ENCODE results near the gene OR6M1. TPM values are rescaled to one million over a fixed set of nuclear protein-coding genes. Genes with fewer than 3 reads are reported as not detected.
A peak's percentile ranks its signal among the peaks of the same experiment; 100 is the strongest.

The OR6M1 gene
- total RNA-seq, 2 donors from 2014 or later: not detected

GRCh38 chr11:123765601-123766000 is 40.5 kb downstream of the OR6M1 start:
- DNase-seq (ENCODE audit: low spot score) (no peak), ATAC-seq (no peak)
- H3K27ac Mint-ChIP-seq: no peak overlapping the region
- H3K4me1 Mint-ChIP-seq (ENCODE audit: low read depth in 2 of 2): no peaks in the 10 kb centered on the region
- H3K27me3 Mint-ChIP-seq: peaks cover 10 to 42% of the 10 kb centered on the region in 2 donors
- H3K9me3 Mint-ChIP-seq: peaks cover 6% of the 10 kb centered on the region
- H3K4me3 Mint-ChIP-seq: no peak overlapping the region
- peaks cover 14% of the 10 kb centered on the region for H3K36me3 Mint-ChIP-seq

GRCh38 chr11:123762422-123762821 is 43.7 kb downstream of the OR6M1 start:
- no peak overlapping the region for H3K27ac Mint-ChIP-seq
- peaks cover 8 to 39% of the 10 kb centered on the region in 2 donors for H3K27me3 Mint-ChIP-seq
- H3K9me3 Mint-ChIP-seq: peaks cover 6% of the 10 kb centered on the region
- DNase-seq (ENCODE audit: low spot score) (no peak), ATAC-seq (no peak)
- no peaks in the 10 kb centered on the region for H3K4me1 Mint-ChIP-seq (ENCODE audit: low read depth in 2 of 2)
- H3K36me3 Mint-ChIP-seq: peaks cover 14% of the 10 kb centered on the region
- no peak overlapping the region for H3K4me3 Mint-ChIP-seq

GRCh38 chr11:123760894-123761293 is 45.3 kb downstream of the OR6M1 start:
- Mint-ChIP-seq H3K4me3 (no peak overlapping the region), H3K4me1 (ENCODE audit: low read depth in 2 of 2) (no peaks in the 10 kb centered on the region), H3K9me3 (peaks cover 6% of the 10 kb centered on the region), H3K36me3 (peaks cover 14% of the 10 kb centered on the region), H3K27ac (no peak overlapping the region), H3K27me3 (peaks cover 10 to 41% of the 10 kb centered on the region in 2 donors)
- DNase-seq (ENCODE audit: low spot score): no peak
- ATAC-seq: peak in 1 of 2 donors; percentile 51

- Mint-ChIP-seq H3K9me3 (peaks cover 6% of the 10 kb centered on the region), H3K4me1 (ENCODE audit: low read depth in 2 of 2) (no peaks in the 10 kb centered on the region), H3K27ac (no peak overlapping the region), H3K36me3 (peaks cover 11% of the 10 kb centered on the region), H3K4me3 (no peak overlapping the region), H3K27me3 (peaks cover 15 to 51% of the 10 kb centered on the region in 2 donors)
- DNase-seq (ENCODE audit: low spot score) (no peak), ATAC-seq (no peak)
Observed at GRCh38 chr11:123757976-123758375, 48.2 kb downstream of the OR6M1 start.

- H3K4me1 Mint-ChIP-seq (ENCODE audit: low read depth in 2 of 2): no peaks in the 10 kb centered on the region
Observed at GRCh38 chr11:123755813-123756212, 50.3 kb downstream of the OR6M1 start.

More at GRCh38 chr11:123755813-123756212, 50.3 kb downstream of the OR6M1 start:
- Mint-ChIP-seq H3K27ac (no peak overlapping the region), H3K9me3 (no peaks in the 10 kb centered on the region), H3K27me3 (peaks cover 28 to 64% of the 10 kb centered on the region in 2 donors), H3K36me3 (no peaks in the 10 kb centered on the region), H3K4me3 (no peak overlapping the region)
- DNase-seq (ENCODE audit: low spot score) (no peak), ATAC-seq (no peak)

Other genes with a start within 250 kb of the OR6M1 start
- gene SCN3B, start 151.7 kb downstream of the OR6M1 start, total RNA-seq: not detected
- gene ZNF202, start 64.7 kb downstream of the OR6M1 start, total RNA-seq: 10 to 100 TPM; 12.7 to 23.5 TPM
- not detected for gene OR6X1, start 51.8 kb downstream of the OR6M1 start, total RNA-seq
- not detected for gene TMEM225, start 79.3 kb upstream of the OR6M1 start, total RNA-seq
- gene OR8D4, start 95.8 kb upstream of the OR6M1 start, total RNA-seq: not detected
- gene OR4D5, start 133.3 kb upstream of the OR6M1 start, total RNA-seq: not detected
- not detected for gene OR6T1, start 137.5 kb upstream of the OR6M1 start, total RNA-seq
- not detected for gene OR10S1, start 171.4 kb upstream of the OR6M1 start, total RNA-seq
- not detected for gene OR10G6, start 188.8 kb upstream of the OR6M1 start, total RNA-seq
- not detected for gene OR10G4, start 206.6 kb upstream of the OR6M1 start, total RNA-seq
- gene OR10G9, start 216.7 kb upstream of the OR6M1 start, total RNA-seq: not detected
- not detected for gene OR10G8, start 220.4 kb upstream of the OR6M1 start, total RNA-seq
- gene OR10G7, start 235.0 kb upstream of the OR6M1 start, total RNA-seq: not detected